Activated CD4-positive, alpha-beta T cell treated with anti-CD3 and anti-CD28 coated beads, Interleukin-2, Interleukin-6, amounts not matched to agents 100 ng/mL and 50 ng/mL, durations not matched to agents 16 hours and 8 hours (primary cell): ENCODE data around the gene DDIT3.
"Not testable (repeated sequence)": the region's sequence is repeated elsewhere in the genome, so short reads cannot be mapped to it uniquely, and the experiment has no call there.

Experiments
- DNase-seq: peaks from one replicate; pipeline ENCODE4 v3.0.0-alpha.2; 2020

Gene DDIT3

DNA sequence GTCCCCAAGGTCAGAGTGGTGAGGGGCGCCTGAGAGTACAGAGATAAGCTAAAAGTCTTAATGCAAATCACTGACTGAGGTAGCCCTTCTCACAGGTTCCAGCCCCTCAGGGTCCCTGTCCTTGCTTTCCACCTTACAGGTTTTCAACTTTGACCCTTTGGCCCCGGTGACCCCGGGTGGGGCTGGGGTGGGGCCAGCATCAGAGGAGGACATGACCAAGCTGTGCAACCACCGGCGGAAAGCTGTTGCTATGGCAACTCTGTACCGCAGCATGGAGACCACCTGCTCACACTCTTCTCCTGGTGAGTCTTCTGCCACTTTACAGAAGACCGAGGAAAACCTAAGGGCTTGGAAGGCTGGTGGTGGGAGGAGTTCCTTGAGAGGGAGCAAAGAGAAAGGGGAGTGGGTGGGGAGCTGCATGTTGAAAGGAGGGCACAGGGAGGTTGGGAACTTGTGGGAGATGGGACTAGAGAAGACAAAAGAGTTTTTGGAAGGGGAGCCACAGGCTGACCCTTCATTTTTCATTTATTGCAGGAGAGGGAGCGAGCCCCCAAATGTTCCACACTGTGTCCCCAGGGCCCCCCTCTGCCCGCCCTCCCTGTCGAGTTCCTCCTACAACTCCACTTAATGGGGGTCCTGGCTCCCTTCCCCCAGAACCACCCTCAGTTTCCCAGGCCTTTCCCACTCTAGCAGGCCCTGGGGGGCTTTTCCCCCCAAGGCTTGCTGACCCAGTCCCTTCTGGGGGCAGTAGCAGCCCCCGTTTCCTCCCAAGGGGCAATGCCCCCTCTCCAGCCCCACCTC is 4.7 kb upstream of the DDIT3 start:
- no peak for DNase-seq

DNA sequence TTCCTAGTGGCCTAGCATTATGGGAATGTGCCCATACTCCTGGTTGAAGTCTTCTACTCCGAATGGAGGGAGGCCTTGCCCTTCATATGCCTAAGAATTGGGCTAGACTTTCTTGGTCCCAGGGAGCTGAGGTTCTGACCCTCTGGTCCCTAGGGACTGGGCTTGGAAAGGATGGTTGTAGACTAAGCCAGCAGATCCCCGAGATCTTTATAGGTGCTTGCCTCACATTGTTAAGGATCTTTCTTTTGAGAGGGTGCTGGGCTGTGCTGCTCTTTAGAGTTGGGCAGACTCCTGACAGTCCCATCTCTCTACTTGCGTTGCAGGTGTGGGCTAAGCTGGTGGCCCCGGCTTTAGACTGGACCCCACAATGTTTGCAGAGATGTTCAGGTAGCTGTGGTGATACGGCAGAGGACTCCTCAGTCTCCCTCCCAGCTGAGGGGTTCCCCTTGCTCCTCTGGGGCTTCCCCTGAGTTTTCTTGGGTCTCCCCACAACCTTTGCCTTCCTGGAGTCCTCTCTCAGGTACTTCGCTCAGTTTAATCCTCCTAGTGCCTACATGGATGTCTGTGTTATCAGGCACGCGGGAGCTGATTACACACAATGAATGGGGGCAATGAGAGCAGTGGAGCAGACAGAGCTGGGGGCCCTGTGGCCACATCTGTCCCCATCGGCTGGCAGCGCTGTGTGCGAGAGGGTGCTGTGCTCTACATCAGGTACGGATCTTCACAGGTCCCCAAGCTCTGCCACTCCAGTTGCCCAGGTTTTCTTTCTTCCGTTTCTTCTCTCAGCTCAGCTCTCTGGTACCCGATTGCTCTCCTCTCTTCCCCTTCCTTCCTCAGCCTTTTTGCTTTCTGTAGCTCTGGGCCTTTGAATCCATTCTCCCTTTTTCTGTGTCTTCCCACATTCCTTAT is 3.6 kb upstream of the DDIT3 start:
- no peak for DNase-seq

DNA sequence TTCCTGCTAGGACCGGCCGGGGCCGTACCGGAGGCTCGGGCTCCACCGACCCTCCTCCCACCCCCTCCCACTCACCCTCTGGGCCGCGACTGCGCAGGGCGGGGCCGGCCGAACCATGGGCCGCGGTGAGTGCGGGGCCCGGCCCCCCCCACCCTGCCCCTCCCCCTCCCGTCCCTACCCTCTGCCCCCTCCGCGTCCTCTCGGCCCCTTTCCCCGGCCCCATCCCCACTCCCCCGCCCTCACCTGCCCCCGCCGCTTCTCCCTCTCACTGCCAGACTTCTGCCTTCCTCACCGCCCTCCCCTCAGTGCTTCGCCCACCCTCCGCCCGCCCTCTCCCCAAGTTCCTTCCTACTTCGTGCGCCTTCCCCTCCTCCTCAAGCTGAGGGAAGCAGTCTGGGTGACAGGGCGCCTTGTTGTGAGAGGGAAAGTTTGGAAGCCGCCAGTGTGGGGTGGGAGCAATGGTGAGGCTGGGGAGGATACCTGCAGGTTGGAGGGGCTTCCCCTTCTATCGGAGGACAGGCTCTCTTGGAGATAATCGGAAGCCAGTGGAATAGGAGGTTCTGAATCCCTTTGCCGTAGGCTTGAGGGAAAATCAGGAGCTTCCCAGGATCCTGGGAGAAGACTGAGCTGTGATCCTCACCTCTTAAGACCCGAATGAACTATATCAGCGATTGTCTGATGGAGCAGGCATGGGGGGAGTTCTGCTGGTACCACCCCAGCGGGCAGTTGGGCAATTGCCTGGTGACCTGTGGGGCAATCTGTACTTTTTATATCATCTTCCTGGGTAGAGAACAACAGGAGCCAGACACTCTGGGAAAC is 2.8 kb upstream of the DDIT3 start:
- DNase-seq: no peak

DNA sequence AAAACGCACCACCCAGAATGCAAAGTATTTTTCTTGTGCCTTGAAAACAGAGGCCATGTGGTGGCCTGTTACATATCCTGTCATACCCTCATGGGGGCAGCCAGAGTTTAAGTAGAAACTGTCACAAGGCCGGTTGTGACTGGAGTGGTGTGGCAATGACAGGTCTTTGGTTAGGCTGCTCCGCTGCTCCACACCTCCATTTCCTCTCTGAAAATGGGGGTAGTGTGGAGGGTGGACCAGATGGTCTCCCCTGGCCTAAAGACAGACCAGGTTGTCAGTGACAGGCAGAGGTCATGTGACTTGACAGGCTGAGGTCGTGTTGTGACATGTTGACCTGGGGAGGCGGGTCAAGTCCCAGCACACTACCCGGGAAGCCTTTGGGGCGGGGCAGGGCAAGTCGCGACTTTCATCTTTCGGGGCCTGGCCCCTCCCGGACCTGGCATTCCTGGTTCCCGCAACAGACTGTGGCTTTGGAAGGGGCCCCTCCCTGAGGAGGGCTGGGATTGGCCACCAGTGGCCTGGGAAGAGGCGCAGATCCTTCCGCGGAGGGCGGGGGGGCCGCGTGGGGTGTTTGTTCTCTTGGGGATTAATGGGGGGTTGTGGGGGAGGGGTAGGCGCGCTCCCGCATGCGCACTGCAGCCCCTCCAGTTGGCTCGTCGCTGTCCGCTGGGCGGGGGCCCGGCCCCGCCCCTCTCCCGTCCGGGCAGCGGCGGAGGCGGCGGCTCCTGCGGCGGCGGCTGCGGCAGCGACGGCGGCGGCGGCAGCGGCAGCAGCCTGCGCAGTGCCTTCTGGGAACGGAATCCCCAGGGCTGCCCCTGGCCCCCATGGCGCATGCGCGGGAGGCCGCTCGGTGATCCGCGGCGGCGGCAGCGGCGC is 1.9 kb upstream of the DDIT3 start, which contains the start of gene MBD6:
Gene MBD6 (plus strand): TSS at position 814 of the 876 bp plus-strand sequence. CDS start 1,480 bp downstream, outside the sequence.
- DNase-seq: peak; percentile 91

DNA sequence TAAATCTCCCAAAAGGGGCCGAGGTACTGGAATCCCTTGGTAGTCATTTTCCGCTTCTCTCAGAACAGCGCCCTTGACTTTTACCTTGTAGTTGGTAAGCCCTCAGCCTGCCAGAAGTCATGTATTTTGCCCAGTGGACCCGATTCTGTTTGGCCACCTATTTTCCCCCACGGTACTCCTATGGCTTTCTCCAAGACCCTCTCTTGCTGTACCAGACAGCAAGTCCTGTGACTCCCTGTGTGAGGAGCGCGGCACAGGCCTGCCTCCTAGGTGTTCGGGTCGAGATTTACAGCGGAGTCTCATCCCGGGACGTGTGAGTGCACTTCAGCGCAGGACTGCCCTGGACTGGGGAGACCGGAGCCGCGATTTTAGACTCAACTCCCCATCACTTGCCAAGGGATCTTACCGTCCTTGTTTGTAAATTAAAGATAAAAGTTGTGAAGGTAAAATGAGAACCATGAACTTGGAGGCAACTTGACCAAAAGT is 1.3 kb upstream of the DDIT3 start:
- DNase-seq: no peak

DNA sequence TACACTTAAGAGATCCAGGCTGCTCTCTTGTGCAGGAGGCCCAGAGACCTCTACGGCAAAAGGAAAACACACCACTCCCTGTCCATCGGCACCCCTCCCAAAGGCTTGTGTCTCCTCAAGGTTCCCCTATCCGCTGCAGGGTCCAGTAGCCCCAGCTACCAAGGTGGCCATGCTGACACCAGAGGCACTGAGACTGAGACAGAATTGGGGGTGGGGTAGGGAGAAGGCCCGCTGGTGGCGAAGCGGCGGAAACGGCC is 590 bp downstream of the DDIT3 start:
- DNase-seq: peak; percentile 50

DNA sequence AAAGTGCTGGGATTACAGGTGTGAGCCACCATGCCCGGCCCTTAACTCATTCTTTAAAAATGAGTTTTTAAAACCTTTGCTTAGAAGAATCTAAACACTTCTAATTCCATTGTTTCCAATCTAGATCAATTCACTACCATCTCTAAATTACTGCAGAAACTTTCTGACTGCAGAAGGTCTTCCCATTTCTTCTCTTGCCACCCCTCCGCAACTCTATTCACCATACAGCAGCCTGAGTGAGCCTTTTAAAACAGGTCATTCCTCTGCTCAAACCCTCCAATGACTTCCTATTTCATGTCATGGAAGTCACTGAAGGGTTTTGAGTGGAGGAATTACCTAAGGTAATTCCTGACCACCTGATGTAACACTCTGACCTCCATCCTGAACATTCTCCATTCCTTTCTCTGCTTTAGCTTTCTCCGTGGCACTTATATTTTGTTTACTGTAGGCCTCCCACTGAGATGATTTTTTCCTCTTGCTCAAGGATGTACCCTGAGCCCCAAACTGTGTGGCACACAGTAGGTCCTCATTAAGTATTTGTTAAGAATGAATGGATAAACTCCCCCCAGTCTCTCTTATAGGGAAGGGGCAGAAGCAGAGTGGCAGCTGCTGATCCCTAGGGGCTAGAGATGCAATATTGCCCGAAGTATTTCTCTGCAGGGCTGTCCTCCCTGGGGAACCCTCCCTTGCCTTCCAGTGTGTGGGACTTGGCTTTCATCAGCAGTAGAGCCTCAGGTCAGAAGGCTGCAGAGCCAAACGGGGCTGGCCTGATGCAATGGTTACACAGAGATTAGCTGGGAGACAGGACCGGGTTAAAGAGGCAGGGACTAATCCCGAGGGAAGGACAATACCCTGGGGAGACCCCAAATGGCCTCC is 1.2 kb downstream of the DDIT3 start:
- peak; percentile 36 for DNase-seq

DNA sequence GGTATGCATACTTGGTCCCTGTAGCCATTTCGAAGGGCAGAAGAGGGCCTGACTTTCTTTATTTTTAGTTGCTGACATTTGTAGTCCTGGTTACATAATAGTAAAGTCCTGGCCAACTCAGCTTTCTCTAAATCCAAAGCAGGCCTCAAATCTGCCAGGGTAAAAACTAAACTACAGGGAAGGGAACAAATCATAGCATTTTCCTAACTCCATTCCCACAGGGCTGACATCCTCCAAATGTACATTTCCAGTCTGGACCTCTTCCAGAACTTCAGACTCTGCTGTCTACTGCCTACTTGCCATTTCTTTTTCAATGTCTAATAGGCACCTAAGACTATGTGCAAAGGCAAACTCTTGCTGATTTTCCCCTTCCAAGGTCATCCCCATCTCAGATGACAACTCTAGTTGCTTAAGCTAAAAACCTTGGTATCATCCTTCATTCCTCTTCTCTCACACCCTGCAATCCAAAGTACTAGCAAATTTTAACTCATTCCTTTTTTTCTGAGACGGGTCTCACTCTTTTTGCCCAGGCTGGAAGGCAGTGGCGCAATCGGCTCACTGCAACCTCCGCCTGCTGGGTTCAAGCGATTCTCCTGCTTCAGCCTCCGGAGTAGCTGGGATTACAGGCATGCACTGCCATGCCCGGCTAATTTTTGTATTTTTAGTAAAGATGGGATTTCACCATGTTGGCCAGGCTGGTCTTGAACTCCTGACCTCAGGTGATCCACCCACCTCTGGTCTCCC is 2.0 kb downstream of the DDIT3 start:
- DNase-seq: no peak

DNA sequence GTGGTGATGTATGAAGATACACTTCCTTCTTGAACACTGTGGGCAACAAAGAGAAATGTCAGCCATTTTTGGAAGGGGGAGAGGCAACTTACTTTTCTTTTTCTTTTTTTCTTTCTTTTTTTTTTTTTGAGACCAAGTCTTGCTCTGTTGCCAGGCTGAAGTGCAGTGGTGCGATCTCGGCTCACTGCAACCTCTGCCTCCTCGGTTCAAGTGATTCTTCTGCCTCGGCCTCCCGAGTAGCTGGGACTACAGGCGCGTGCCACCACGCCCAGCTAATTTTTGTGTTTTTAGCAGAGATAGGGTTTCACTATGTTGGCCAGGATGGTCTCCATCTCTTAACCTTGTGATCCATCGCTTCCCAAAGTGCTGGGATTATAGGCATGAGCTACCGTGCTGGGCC is 2.6 kb downstream of the DDIT3 start:
- DNase-seq: not testable (repeated sequence)

DNA sequence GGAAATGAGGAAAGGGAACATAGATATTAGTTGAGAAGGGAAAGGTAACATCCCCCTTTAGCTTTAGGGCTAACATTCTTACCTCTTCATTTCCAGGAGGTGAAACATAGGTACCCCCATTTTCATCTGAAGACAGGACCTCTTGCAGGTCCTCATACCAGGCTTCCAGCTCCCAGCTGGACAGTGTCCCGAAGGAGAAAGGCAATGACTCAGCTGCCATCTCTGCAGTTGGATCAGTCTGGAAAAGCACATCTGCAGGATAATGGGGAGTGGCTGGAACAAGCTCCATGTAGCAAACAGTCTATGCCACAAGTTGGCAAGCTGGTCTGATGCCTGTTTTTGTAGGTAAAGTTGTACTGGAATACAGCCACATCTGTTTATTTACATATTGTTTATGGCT is 3.1 kb downstream of the DDIT3 start:
- no peak for DNase-seq

DNA sequence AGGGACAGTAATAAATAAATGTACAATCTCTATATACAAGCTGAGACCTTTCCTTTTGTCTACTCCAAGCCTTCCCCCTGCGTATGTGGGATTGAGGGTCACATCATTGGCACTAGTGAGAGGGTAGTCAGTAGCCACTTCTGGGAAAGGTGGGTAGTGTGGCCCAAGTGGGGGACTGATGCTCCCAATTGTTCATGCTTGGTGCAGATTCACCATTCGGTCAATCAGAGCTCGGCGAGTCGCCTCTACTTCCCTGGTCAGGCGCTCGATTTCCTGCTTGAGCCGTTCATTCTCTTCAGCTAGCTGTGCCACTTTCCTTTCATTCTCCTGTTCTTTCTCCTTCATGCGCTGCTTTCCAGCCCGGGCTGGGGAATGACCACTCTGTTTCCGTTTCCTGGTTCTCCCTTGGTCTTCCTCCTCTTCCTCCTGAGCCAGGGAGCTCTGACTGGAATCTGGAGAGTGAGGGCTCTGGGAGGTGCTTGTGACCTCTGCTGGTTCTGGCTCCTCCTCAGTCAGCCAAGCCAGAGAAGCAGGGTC is 3.6 kb downstream of the DDIT3 start:
- no peak for DNase-seq

DNA sequence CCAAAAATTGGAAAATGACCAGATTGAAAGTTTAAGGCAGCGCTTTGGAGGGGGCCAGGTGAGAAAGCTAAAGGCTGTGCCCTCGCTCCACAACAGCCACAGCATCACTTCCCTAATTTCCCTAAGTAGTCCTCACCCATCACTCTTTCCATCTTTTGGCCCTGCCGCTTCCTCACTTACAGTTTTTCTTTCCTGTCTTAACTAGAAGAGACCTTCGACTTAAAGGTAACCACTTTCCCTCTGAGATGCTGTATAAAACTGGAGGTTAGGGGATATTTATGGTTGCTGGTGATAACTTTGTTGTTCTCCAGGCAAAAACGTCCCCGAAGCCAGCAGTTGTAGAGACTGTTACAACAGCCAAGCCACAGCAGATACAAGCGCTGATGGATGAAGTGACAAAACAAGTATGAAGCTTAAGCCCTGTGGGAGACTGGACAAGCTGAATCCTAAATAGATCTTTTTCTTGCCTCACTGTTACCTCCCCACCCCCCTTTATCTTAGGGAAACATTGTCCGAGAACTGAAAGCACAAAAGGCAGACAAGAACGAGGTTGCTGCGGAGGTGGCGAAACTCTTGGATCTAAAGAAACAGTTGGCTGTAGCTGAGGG is 4.3 kb downstream of the DDIT3 start:
- no peak for DNase-seq

DNA sequence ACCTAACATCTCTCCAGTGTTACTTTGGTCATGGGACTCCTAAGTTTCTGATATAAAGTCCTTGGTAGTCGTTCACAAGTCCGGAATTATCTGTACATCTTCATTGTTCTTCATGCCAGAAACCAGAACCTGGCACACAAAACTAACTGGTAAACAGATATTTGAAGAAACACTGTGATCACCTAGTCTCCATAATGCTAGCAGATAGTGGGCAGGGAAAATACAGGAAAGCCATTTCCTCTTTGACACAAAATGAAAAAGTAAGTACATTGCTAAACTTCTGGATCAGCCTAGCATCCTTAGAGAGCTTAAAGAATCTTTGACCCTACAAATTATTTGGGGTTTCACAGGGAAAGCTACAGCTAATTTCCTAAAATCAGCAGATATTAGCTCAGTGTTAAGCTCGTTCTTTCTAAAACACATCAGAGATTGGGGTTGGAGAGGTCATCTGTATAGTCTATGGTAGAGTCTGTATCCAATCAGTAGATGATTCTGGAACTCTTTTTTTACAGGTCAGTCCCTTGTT is 4.8 kb downstream of the DDIT3 start:
- DNase-seq: no peak

DNA sequence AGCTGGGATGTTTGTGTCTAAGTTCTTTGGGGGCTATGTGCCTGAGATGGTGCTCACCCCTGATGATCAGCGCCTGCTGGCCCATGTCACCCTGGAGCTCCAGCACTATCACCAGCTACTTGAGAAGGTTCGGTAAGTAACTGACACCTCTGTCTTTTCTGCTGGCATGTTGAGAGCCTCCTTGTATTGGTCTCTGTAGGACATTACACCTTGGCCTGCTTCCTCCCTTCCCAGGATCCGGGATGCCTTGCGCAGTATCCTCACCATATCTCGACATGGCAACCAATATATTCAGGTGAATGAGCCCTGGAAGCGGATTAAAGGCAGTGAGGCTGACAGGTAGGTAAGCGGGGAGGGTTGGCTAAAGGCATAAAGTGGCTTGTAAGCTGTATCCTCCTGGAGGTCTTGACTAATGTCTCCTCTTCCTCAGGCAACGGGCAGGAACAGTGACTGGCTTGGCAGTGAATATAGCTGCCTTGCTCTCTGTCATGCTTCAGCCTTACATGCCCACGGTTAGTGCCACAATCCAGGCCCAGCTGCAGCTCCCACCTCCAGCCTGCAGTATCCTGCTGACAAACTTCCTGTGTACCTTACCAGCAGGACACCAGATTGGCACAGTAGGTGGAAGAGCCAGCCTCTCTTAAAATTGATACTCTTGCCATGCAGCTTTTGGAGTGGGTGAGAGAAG is 5.5 kb downstream of the DDIT3 start:
- no peak for DNase-seq

DNA sequence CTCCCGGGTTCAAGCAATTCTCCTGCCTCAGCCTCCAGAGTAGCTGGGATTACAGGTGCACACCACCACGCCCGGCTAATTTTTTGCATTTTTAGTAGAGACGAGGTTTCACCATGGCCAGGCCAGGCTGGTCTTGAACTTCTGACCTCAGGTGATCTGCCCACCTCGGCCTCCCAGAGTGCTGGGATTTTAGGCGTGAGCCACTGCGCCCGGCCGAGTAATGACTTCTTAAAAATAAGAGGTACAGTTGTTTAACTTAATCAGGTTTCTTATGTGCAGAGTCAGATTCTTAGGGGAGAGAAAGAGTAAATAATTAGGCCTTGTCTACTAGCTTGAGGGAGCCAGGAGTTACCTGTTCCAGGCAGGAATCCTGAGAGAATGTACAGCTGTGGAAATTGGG is 6.1 kb downstream of the DDIT3 start:
- DNase-seq: not testable (repeated sequence)

DNA sequence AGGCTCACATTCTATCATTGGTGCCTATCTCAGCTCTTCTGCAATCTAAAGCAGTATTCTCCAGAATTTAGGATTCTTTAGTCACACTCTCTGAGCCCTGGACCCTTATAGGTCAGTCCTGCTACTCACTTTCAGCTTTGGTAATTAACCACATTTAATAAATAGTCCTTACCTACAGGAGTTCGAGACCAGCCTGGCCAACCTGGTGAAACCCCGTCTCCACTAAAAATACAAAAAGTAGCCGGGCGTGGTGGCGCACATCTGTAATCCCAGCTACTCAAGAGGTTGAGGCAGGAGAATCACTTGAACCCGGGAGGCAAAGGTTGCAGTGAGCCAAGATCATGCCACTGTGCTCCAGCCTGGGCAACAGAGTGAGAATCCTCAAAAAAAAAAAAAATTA is 6.6 kb downstream of the DDIT3 start:
- not testable (repeated sequence) for DNase-seq

DNA sequence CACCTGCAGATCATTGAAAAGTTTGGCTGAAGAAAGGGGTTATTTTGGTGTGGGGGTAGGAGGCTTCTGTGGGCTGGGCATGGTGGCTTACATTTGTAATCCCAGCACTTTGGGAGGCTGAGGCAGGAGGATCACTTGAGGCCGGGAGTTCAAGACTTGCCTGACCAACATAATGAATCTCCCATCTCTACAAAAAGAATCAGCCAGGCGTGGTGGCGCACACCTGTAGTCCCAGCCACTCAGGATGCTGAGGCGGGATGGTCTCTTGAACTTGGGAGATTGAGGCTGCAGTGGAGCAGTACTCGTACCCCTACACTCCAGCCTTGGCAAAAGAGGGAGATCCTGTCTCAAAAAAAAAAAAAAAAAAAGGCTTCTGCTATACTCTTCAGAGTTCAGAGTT is 7.0 kb downstream of the DDIT3 start:
- no peak for DNase-seq

DNA sequence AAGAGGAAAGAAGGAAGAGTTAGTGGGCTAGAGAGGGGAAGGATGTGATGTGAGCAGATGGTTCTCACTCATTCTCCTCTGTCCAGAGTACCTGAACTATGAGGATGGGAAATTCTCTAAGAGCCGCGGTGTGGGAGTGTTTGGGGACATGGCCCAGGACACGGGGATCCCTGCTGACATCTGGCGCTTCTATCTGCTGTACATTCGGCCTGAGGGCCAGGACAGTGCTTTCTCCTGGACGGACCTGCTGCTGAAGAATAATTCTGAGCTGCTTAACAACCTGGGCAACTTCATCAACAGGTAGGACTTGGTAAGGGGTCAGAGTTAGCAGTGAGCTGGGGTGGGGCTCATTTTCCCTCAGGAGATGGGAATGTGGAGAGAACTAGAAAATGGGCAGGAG is 7.6 kb downstream of the DDIT3 start:
- DNase-seq: no peak
